ENCODE measurements around the gene SYNC.
"Not testable (repeated sequence)": the region's sequence is repeated elsewhere in the genome, so short reads cannot be mapped to it uniquely, and the experiment has no call there.

The SYNC gene

GRCh38 chr1:32651461-32652073 is 51.0 kb downstream of the SYNC start:
- ChIA-PET POLR2A (interaction anchor here (0.6 to 1.5 kb wide), 21 partner anchors 8 to 203 kb away, joined by 3 to 12 read pairs (median 4); partner anchors contain the start of genes S100PBP, SYNC, YARS1 and ZBTB8A), CTCF (interaction anchor here (0.7 to 1.0 kb wide), 2 partner anchors 131 to 171 kb away, joined by 3 read pairs; no protein-coding TSS in a partner anchor)
- TF ChIP-seq PKNOX1 (IDR thresholded peaks at IDR 0.05) (no peak), L3MBTL2 (conservative IDR thresholded peaks at IDR 0.05) (peak; percentile 45; the same call in 1 of the 2 replicates)
- DNase-seq (ENCODE audit: extremely low spot score): no peak

- TF ChIP-seq NFRKB (IDR thresholded peaks at IDR 0.05): peak; percentile 98
- TF ChIP-seq PKNOX1 (IDR thresholded peaks at IDR 0.05): peak; percentile 41; the same call in 1 of the 2 replicates
- TF ChIP-seq TARDBP (IDR thresholded peaks at IDR 0.05): no peak
- no peak; the same call in 1 of the 2 replicates for TF ChIP-seq BHLHE40 (IDR thresholded peaks at IDR 0.05; ENCODE audit: borderline replicate concordance)
- TF ChIP-seq HDGF (IDR thresholded peaks at IDR 0.05; ENCODE audit: borderline replicate concordance): peak; percentile 77; the same call in 1 of the 2 replicates
- peak; percentile 44; the same call in 1 of the 2 replicates for TF ChIP-seq CTBP1 (IDR thresholded peaks at IDR 0.05; ENCODE audit: borderline replicate concordance)
- TF ChIP-seq ZNF384 (IDR thresholded peaks at IDR 0.05): no peak
- TF ChIP-seq LEF1 (IDR thresholded peaks at IDR 0.05; ENCODE audit: borderline replicate concordance): peak; percentile 36; the same call in 1 of the 2 replicates
- TF ChIP-seq FOXA1 (IDR thresholded peaks at IDR 0.05): no peak
- TF ChIP-seq L3MBTL2 (conservative IDR thresholded peaks at IDR 0.05): peak; percentile 99
- TF ChIP-seq FOXM1 (IDR thresholded peaks at IDR 0.05; ENCODE audit: borderline replicate concordance): peak; percentile 83
- peak; percentile 100 for DNase-seq (ENCODE audit: extremely low spot score)
- POLR2A ChIA-PET: interaction anchor here (0.6 to 1.5 kb wide), 27 partner anchors 9 to 1256 kb away, joined by 3 to 12 read pairs (median 4); partner anchors contain the start of genes BSDC1, S100PBP, SYNC and YARS1
- CTCF ChIA-PET: interaction anchor here (1.0 kb wide), 1 partner anchor 130 kb away, joined by 3 read pairs; no protein-coding TSS in a partner anchor
Measured at GRCh38 chr1:32650752-32651460, 51.7 kb downstream of the SYNC start, which contains the start of gene RBBP4. TSS of gene RBBP4 (plus strand) at chr1:32651208. CDS start at chr1:32651307, 99 bp downstream.

GRCh38 chr1:32650248-32650751 is 52.3 kb downstream of the SYNC start, which contains the start of gene ZBTB8OS:
TSS of gene ZBTB8OS (minus strand) at chr1:32650550. CDS start at chr1:32650529, 21 bp downstream.
- TF ChIP-seq ELF4 (IDR thresholded peaks at IDR 0.05) (peak; percentile 91), FOXA1 (IDR thresholded peaks at IDR 0.05) (no peak)
- CTCF ChIA-PET: interaction anchor here (1.0 kb wide), 1 partner anchor 130 kb away, joined by 3 read pairs; no protein-coding TSS in a partner anchor
- peak; percentile 97 for DNase-seq (ENCODE audit: extremely low spot score)
- POLR2A ChIA-PET: interaction anchor here (0.7 to 1.5 kb wide), 24 partner anchors 10 to 1255 kb away, joined by 3 to 12 read pairs (median 4); partner anchors contain the start of genes BSDC1, S100PBP, SYNC and YARS1

- CTCF ChIA-PET: interaction anchor here (0.6 kb wide), 1 partner anchor 185 kb away, joined by 3 read pairs; no protein-coding TSS in a partner anchor
- POLR2A ChIA-PET: no interaction called here
- no peak for TF ChIP-seq PKNOX1 (IDR thresholded peaks at IDR 0.05)
- no peak for TF ChIP-seq L3MBTL2 (conservative IDR thresholded peaks at IDR 0.05)
- no peak for TF ChIP-seq TARDBP (IDR thresholded peaks at IDR 0.05)
- TF ChIP-seq HDGF (IDR thresholded peaks at IDR 0.05; ENCODE audit: borderline replicate concordance): no peak
- TF ChIP-seq SUZ12 (IDR thresholded peaks at IDR 0.05): no peak
- TF ChIP-seq SP1 (IDR thresholded peaks at IDR 0.05): no peak
- no peak for TF ChIP-seq FOXK2 (IDR thresholded peaks at IDR 0.05)
- no peak for TF ChIP-seq ZNF384 (IDR thresholded peaks at IDR 0.05)
- TF ChIP-seq ELF4 (IDR thresholded peaks at IDR 0.05): no peak
- no peak for TF ChIP-seq FOXA1 (IDR thresholded peaks at IDR 0.05)
- TF ChIP-seq ARNT (IDR thresholded peaks at IDR 0.05): no peak
- no peak for TF ChIP-seq CTBP1 (IDR thresholded peaks at IDR 0.05; ENCODE audit: borderline replicate concordance)
- TF ChIP-seq LEF1 (IDR thresholded peaks at IDR 0.05; ENCODE audit: borderline replicate concordance): no peak
- TF ChIP-seq BHLHE40 (IDR thresholded peaks at IDR 0.05; ENCODE audit: borderline replicate concordance): no peak
- TF ChIP-seq FOXM1 (IDR thresholded peaks at IDR 0.05; ENCODE audit: borderline replicate concordance): no peak
- no peak for TF ChIP-seq NFRKB (IDR thresholded peaks at IDR 0.05)
- no peak for DNase-seq (ENCODE audit: extremely low spot score)
Measured at GRCh38 chr1:32647308-32648134, 55.0 kb downstream of the SYNC start.

GRCh38 chr1:32644426-32644825 is 58.1 kb downstream of the SYNC start:
- CTCF ChIA-PET: interaction anchor here (1.3 kb wide), 1 partner anchor 24 kb away, joined by 3 read pairs; no protein-coding TSS in a partner anchor
- no peak for TF ChIP-seq PKNOX1 (IDR thresholded peaks at IDR 0.05)
- no peak for TF ChIP-seq LEF1 (IDR thresholded peaks at IDR 0.05; ENCODE audit: borderline replicate concordance)
- TF ChIP-seq FOXA1 (IDR thresholded peaks at IDR 0.05): no peak
- no peak for TF ChIP-seq HDGF (IDR thresholded peaks at IDR 0.05; ENCODE audit: borderline replicate concordance)
- no peak for TF ChIP-seq SP1 (IDR thresholded peaks at IDR 0.05)
- TF ChIP-seq ARNT (IDR thresholded peaks at IDR 0.05): no peak
- TF ChIP-seq NFRKB (IDR thresholded peaks at IDR 0.05): no peak
- no peak for TF ChIP-seq ZNF384 (IDR thresholded peaks at IDR 0.05)
- TF ChIP-seq FOXM1 (IDR thresholded peaks at IDR 0.05; ENCODE audit: borderline replicate concordance): no peak
- POLR2A ChIA-PET: no interaction called here
- DNase-seq (ENCODE audit: extremely low spot score): no peak

- CTCF ChIA-PET; DNase-seq (ENCODE audit: extremely low spot score); POLR2A ChIA-PET: not testable (repeated sequence)
Measured at GRCh38 chr1:32642292-32642827, 60.2 kb downstream of the SYNC start.

All from HEK293T (cell line).